ENCODE results near the gene KRT14. TPM values are rescaled to one million over a fixed set of nuclear protein-coding genes. Genes with fewer than 3 reads are reported as not detected.
A peak's percentile ranks its signal among the peaks of the same experiment; 100 is the strongest.

KRT14 gene
- 1 to 10 TPM in 1 of 2 donors, under 1 TPM in 1; 0.30 to 1.2 TPM for total RNA-seq
- polyA plus RNA-seq = 10 to 100 TPM in 1 of 2 donors, 1 to 10 TPM in 1; 4.4 to 46.7 TPM
- long read RNA-seq, donor 1, partial matches to known transcripts = 0 of 3 reads
- long read RNA-seq, donor 1, other reads (novel, unspliced or antisense) = 0 of 3 reads
- long read RNA-seq, donor 2 = 0 reads

DNA sequence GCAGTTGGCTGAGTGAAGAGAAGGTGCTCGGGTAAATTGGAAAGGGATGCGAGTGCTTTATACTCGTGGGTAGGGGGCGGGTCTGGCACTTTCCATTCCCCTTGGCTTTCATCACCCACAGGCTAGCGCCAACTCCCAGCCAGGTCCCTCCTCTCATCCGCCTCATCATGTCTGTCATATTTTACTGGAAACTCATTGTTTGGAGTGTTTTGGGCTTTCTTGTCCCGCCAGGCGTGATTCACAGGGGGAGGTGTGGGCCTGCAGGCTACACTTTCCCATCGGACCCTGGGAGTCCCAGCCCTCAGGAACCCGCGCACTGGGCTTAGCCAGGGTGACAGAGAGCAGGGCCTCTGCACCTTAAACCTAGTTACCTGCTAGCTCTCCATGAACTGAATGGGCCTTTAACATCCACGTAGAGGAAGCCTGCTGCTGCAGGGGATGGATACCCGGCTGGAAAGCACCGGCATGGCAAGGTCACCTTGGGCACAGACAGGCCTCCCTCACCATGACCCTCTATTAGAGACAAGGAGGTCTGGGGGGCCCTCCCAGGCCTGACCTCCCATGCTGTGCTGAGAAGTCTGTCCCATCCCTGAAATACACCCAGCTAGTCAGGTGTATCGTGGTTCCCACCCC, at the start of gene KRT14:
TSS of gene KRT14 (minus strand) at position 33 of the 633 bp plus-strand sequence. CDS start 61 bp downstream, outside the sequence.
- no peaks in the 10 kb centered on the region for H3K9me3 ChIP-seq (ENCODE audit: control insufficient read depth, low read length)
- intact Hi-C loops (cut with DNase I) = no loop called here
- no peak for ATAC-seq (ENCODE audit: low FRiP score)
- peaks cover 0 to 5% of the 10 kb centered on the region in 2 donors for H3K4me1 ChIP-seq (ENCODE audit: control insufficient read depth in 1 of 2, insufficient read depth in 2 of 2, low read length in 2 of 2)
- H3K27ac ChIP-seq (ENCODE audit: low read depth in 1 of 2, low read length in 2 of 2) = no peak within 1 kb of the TSS
- H3K4me3 ChIP-seq (ENCODE audit: low read length in 2 of 2) = no peak within 1 kb of the TSS
- DNase-seq = peak in 1 of 2 donors; percentile 63
- 65 to 85% methylated on average over 15 of the region's 15 CpGs for WGBS, 2 donors
- H3K36me3 ChIP-seq (ENCODE audit: control insufficient read depth in 1 of 2, insufficient read depth in 2 of 2, low read length in 1 of 2) = no peaks in the 10 kb centered on the region
- no peaks in the 10 kb centered on the region for H3K27me3 ChIP-seq (ENCODE audit: control insufficient read depth in 1 of 2, insufficient read depth in 2 of 2, low read length in 1 of 2)

DNA sequence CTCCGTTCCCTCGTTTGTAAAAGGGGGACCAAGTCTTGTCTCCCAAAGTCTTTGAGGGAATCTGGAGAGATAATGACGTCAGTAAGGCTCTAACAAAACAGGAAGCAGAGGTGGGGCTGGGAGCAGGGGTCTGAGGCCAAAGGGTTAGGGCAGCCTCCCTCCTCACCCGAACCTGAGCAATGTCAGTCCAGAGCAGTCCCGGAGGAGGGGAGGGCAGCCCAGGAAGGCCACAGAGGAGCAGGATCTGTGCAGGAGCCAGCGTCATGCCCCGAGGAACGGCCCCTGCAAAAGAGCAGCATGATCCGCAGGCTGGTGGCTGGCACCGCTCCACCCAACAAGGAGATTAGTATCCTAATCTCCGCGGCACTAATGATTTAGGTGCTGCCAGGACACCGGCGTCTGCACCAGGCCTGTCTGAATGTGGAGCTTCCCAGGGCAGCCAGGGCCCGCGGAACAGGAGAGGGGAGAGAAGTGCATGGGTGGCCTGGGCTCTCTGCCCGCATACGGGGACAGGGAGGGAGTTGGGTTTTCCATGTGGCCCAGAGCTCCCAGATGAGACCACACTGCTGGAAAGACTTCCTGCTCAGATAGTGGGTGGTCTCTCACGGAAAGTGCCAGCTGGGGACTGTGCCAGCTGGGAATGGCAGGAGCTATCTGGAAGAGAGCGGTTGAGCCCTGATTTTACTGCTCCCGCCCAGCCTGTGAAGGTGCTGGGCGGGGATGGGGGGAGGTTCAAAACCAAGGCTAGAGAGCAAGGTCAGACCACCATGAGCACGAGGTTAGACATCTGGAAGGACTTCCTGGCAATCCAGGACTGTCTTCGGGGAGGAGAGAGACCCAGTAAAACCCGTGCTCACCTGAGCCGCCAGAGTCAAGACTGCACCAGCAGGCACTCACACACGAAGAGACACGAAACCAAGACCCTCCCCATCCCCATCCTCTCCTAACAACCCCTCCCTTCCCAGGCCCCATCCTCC, 48.7 kb upstream of the KRT14 start:
- Histone ChIP-seq H3K27ac (ENCODE audit: low read depth in 1 of 2, low read length in 2 of 2) (no peak overlapping the region), H3K4me1 (ENCODE audit: control insufficient read depth in 1 of 2, insufficient read depth in 2 of 2, low read length in 2 of 2) (no peaks in the 10 kb centered on the region), H3K27me3 (ENCODE audit: control insufficient read depth in 1 of 2, insufficient read depth in 2 of 2, low read length in 1 of 2) (no peaks in the 10 kb centered on the region), H3K36me3 (ENCODE audit: control insufficient read depth in 1 of 2, insufficient read depth in 2 of 2, low read length in 1 of 2) (no peaks in the 10 kb centered on the region), H3K9me3 (ENCODE audit: control insufficient read depth, low read length) (no peaks in the 10 kb centered on the region), H3K4me3 (ENCODE audit: low read length in 2 of 2) (no peak overlapping the region)
- 33 to 34% methylated on average over 28 of the region's 28 CpGs for WGBS, 2 donors
- ATAC-seq (ENCODE audit: low FRiP score) (no peak), DNase-seq (no peak)
- intact Hi-C loops (cut with DNase I) = no loop called here

DNA sequence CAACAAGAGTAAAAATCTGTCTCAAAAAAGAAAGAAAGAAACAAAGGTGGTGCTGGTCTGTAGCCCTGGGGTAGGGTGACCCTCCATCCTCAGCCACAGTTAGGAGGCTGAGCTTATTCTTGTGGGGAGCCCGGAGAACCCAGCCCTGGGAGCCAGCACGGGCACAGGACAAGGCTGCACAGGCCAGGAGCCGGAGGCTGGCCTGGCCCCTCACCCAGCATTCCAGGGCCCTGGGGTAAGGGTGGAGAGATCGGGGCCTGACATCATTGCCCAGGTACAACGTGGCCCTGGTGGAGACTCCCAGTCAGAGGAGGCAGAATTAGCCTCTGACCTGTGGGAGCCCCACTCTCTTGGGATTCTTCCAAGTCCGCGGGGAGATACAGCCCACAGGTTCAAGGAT, 47.9 kb upstream of the KRT14 start:
- H3K9me3 ChIP-seq (ENCODE audit: control insufficient read depth, low read length) = no peaks in the 10 kb centered on the region
- no peaks in the 10 kb centered on the region for H3K27me3 ChIP-seq (ENCODE audit: control insufficient read depth in 1 of 2, insufficient read depth in 2 of 2, low read length in 1 of 2)
- DNase-seq = no peak
- H3K27ac ChIP-seq (ENCODE audit: low read depth in 1 of 2, low read length in 2 of 2) = no peak overlapping the region
- H3K36me3 ChIP-seq (ENCODE audit: control insufficient read depth in 1 of 2, insufficient read depth in 2 of 2, low read length in 1 of 2) = no peaks in the 10 kb centered on the region
- no peak for ATAC-seq (ENCODE audit: low FRiP score)
- WGBS, 2 donors = 43 to 56% methylated on average over 7 of the region's 7 CpGs
- no peaks in the 10 kb centered on the region for H3K4me1 ChIP-seq (ENCODE audit: control insufficient read depth in 1 of 2, insufficient read depth in 2 of 2, low read length in 2 of 2)
- intact Hi-C loops (cut with DNase I) = no loop called here
- no peak overlapping the region for H3K4me3 ChIP-seq (ENCODE audit: low read length in 2 of 2)

- H3K27ac ChIP-seq (ENCODE audit: low read depth in 1 of 2, low read length in 2 of 2) = no peak overlapping the region
- no peak for ATAC-seq (ENCODE audit: low FRiP score)
Measured at GRCh38 chr17:41633556-41634199, 47.0 kb upstream of the KRT14 start.

GRCh38 chr17:41632482-41633105, 45.9 kb upstream of the KRT14 start:
- intact Hi-C loops (cut with DNase I) = no loop called here
- no peak for ATAC-seq (ENCODE audit: low FRiP score)

More at GRCh38 chr17:41633556-41634199, 47.0 kb upstream of the KRT14 start:
- intact Hi-C loops (cut with DNase I) = no loop called here
- Histone ChIP-seq H3K27me3 (ENCODE audit: control insufficient read depth in 1 of 2, insufficient read depth in 2 of 2, low read length in 1 of 2) (no peaks in the 10 kb centered on the region), H3K4me1 (ENCODE audit: control insufficient read depth in 1 of 2, insufficient read depth in 2 of 2, low read length in 2 of 2) (no peaks in the 10 kb centered on the region), H3K4me3 (ENCODE audit: low read length in 2 of 2) (no peak overlapping the region), H3K9me3 (ENCODE audit: control insufficient read depth, low read length) (no peaks in the 10 kb centered on the region), H3K36me3 (ENCODE audit: control insufficient read depth in 1 of 2, insufficient read depth in 2 of 2, low read length in 1 of 2) (no peaks in the 10 kb centered on the region)
- DNase-seq = no peak
- WGBS, 2 donors = 92 to 94% methylated on average over 14 of the region's 14 CpGs

GRCh38 chr17:41631898-41632285, 45.2 kb upstream of the KRT14 start:
- Histone ChIP-seq H3K4me1 (ENCODE audit: control insufficient read depth in 1 of 2, insufficient read depth in 2 of 2, low read length in 2 of 2) (no peaks in the 10 kb centered on the region), H3K36me3 (ENCODE audit: control insufficient read depth in 1 of 2, insufficient read depth in 2 of 2, low read length in 1 of 2) (no peaks in the 10 kb centered on the region), H3K27ac (ENCODE audit: low read depth in 1 of 2, low read length in 2 of 2) (no peak overlapping the region), H3K4me3 (ENCODE audit: low read length in 2 of 2) (no peak overlapping the region), H3K27me3 (ENCODE audit: control insufficient read depth in 1 of 2, insufficient read depth in 2 of 2, low read length in 1 of 2) (no peaks in the 10 kb centered on the region), H3K9me3 (ENCODE audit: control insufficient read depth, low read length) (no peaks in the 10 kb centered on the region)
- WGBS, 2 donors = 78 to 87% methylated on average over 15 of the region's 15 CpGs
- DNase-seq (no peak), ATAC-seq (ENCODE audit: low FRiP score) (no peak)
- intact Hi-C loops (cut with DNase I) = no loop called here

More at GRCh38 chr17:41632482-41633105, 45.9 kb upstream of the KRT14 start:
- Histone ChIP-seq H3K27me3 (ENCODE audit: control insufficient read depth in 1 of 2, insufficient read depth in 2 of 2, low read length in 1 of 2) (no peaks in the 10 kb centered on the region), H3K4me1 (ENCODE audit: control insufficient read depth in 1 of 2, insufficient read depth in 2 of 2, low read length in 2 of 2) (no peaks in the 10 kb centered on the region), H3K4me3 (ENCODE audit: low read length in 2 of 2) (no peak overlapping the region), H3K9me3 (ENCODE audit: control insufficient read depth, low read length) (no peaks in the 10 kb centered on the region), H3K36me3 (ENCODE audit: control insufficient read depth in 1 of 2, insufficient read depth in 2 of 2, low read length in 1 of 2) (no peaks in the 10 kb centered on the region), H3K27ac (ENCODE audit: low read depth in 1 of 2, low read length in 2 of 2) (no peak overlapping the region)
- 71 to 72% methylated on average over 5 of the region's 5 CpGs for WGBS, 2 donors
- no peak for DNase-seq

- H3K9me3 ChIP-seq (ENCODE audit: control insufficient read depth, low read length) = no peaks in the 10 kb centered on the region
- WGBS, 2 donors = 91 to 94% methylated on average over 8 of the region's 8 CpGs
- intact Hi-C loops (cut with DNase I) = no loop called here
- H3K27me3 ChIP-seq (ENCODE audit: control insufficient read depth in 1 of 2, insufficient read depth in 2 of 2, low read length in 1 of 2) = no peaks in the 10 kb centered on the region
- no peaks in the 10 kb centered on the region for H3K36me3 ChIP-seq (ENCODE audit: control insufficient read depth in 1 of 2, insufficient read depth in 2 of 2, low read length in 1 of 2)
- no peak overlapping the region for H3K4me3 ChIP-seq (ENCODE audit: low read length in 2 of 2)
- H3K4me1 ChIP-seq (ENCODE audit: control insufficient read depth in 1 of 2, insufficient read depth in 2 of 2, low read length in 2 of 2) = no peaks in the 10 kb centered on the region
- DNase-seq = no peak
- no peak for ATAC-seq (ENCODE audit: low FRiP score)
- no peak overlapping the region for H3K27ac ChIP-seq (ENCODE audit: low read depth in 1 of 2, low read length in 2 of 2)
Measured at GRCh38 chr17:41631025-41631897, 44.6 kb upstream of the KRT14 start.

Measured in aorta (tissue), 5 donors.